ENCODE results near the gene FANCD2OS.

DNA sequence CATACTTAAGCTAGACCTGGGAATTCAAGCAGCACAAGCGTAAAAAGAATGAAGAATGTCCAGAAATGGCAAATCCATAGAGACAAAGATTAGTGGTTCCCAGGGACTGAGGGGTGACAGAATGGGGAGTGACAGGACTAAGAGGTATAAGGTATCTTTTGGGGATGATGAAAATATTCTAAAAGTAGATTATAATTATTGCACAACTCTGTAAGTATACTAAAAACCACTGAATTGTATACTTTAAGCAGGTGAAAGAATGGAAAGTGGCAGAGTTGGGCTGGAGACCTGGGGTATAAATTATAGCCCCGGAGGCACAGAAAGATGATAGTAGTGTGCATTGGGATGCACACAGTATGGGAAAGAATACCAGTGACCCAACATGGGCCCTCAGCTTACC is 13.0 kb upstream of the FANCD2OS start:
- TF ChIP-seq, protein P1, sequence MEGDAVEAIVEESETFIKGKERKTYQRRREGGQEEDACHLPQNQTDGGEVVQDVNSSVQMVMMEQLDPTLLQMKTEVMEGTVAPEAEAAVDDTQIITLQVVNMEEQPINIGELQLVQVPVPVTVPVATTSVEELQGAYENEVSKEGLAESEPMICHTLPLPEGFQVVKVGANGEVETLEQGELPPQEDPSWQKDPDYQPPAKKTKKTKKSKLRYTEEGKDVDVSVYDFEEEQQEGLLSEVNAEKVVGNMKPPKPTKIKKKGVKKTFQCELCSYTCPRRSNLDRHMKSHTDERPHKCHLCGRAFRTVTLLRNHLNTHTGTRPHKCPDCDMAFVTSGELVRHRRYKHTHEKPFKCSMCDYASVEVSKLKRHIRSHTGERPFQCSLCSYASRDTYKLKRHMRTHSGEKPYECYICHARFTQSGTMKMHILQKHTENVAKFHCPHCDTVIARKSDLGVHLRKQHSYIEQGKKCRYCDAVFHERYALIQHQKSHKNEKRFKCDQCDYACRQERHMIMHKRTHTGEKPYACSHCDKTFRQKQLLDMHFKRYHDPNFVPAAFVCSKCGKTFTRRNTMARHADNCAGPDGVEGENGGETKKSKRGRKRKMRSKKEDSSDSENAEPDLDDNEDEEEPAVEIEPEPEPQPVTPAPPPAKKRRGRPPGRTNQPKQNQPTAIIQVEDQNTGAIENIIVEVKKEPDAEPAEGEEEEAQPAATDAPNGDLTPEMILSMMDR (IDR thresholded peaks at IDR 0.05; ENCODE audit: extremely low read depth in 1 of 2, insufficient read depth in 1 of 2, low read depth in 1 of 2, low read length in 2 of 2) = no peak
- no peak for TF ChIP-seq POLR2A (IDR thresholded peaks at IDR 0.05; ENCODE audit: low read depth, low read length)
- no peak for TF ChIP-seq GATA2 (IDR thresholded peaks at IDR 0.05; ENCODE audit: insufficient read depth, insufficient read length, low read depth, low read length)
- TF ChIP-seq POLR2AphosphoS5 (IDR thresholded peaks at IDR 0.05; ENCODE audit: insufficient read depth, low read depth, low read length) = no peak
- TF ChIP-seq, protein P2, sequence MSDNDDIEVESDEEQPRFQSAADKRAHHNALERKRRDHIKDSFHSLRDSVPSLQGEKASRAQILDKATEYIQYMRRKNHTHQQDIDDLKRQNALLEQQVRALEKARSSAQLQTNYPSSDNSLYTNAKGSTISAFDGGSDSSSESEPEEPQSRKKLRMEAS (IDR thresholded peaks at IDR 0.05; ENCODE audit: insufficient read depth, insufficient read length) = no peak
- no peak for TF ChIP-seq MYC (IDR thresholded peaks at IDR 0.05; ENCODE audit: low read depth, low read length)
